ENCODE data around the gene CNPPD1. TPM values are rescaled to one million over a fixed set of nuclear protein-coding genes. Genes with fewer than 3 reads are reported as not detected.

Gene CNPPD1
- total RNA-seq, 1 donor from 2014 or later: 44.2 TPM

- no peak for TF ChIP-seq CTCF (IDR thresholded peaks at IDR 0.05; ENCODE audit: insufficient read depth, low read length, severe bottlenecking)
- DNase-seq (ENCODE audit: low read depth) (no peak), FAIRE-seq (no peak)
- Histone ChIP-seq H3K27me3 (ENCODE audit: control insufficient read depth, insufficient read depth, low read length) (no peaks in the 10 kb centered on the region), H3K4me3 (ENCODE audit: low read depth, low read length) (no peak overlapping the region), H3K36me3 (ENCODE audit: control insufficient read depth, insufficient read depth, low read length) (no peaks in the 10 kb centered on the region)
These were observed 19.3 kb downstream of the CNPPD1 start for GRCh38 chr2:219157396-219157795.

GRCh38 chr2:219155054-219155644, 21.6 kb downstream of the CNPPD1 start:
- no peaks in the 10 kb centered on the region for H3K27me3 ChIP-seq (ENCODE audit: control insufficient read depth, insufficient read depth, low read length)
- TF ChIP-seq CTCF (IDR thresholded peaks at IDR 0.05; ENCODE audit: insufficient read depth, low read length, severe bottlenecking): peak; percentile 29
- H3K4me3 ChIP-seq (ENCODE audit: low read depth, low read length): no peak overlapping the region
- DNase-seq (ENCODE audit: low read depth): peak; percentile 59
- no peaks in the 10 kb centered on the region for H3K36me3 ChIP-seq (ENCODE audit: control insufficient read depth, insufficient read depth, low read length)
- FAIRE-seq: no peak

GRCh38 chr2:219149667-219150066, 27.1 kb downstream of the CNPPD1 start:
- Histone ChIP-seq H3K27me3 (ENCODE audit: control insufficient read depth, insufficient read depth, low read length) (no peaks in the 10 kb centered on the region), H3K36me3 (ENCODE audit: control insufficient read depth, insufficient read depth, low read length) (peaks cover 2% of the 10 kb centered on the region), H3K4me3 (ENCODE audit: low read depth, low read length) (no peak overlapping the region)
- no peak for TF ChIP-seq CTCF (IDR thresholded peaks at IDR 0.05; ENCODE audit: insufficient read depth, low read length, severe bottlenecking)
- DNase-seq (ENCODE audit: low read depth) (no peak), FAIRE-seq (no peak)

DNA sequence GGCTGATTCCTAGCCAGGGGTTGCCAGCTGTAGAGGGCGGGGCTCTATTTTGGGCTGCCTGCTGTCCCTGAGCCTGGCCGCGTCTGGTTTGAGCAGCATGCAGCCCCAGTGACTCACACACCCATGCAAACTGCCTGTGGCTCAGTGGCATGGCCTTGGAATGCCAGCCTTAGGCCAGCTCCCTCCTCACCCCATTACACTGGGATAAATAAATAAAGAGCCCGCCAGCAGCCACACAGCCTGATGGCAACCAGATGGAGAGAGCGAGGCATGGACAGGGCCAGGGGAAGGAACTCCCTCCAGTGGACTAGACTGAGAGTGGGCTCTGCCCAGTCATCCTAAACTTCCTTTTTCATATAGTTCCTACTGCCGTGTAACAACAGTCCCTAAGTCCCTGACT, 34.4 kb downstream of the CNPPD1 start:
- Histone ChIP-seq H3K27me3 (ENCODE audit: control insufficient read depth, insufficient read depth, low read length) (no peaks in the 10 kb centered on the region), H3K4me3 (ENCODE audit: low read depth, low read length) (no peak overlapping the region), H3K36me3 (ENCODE audit: control insufficient read depth, insufficient read depth, low read length) (peaks cover 2% of the 10 kb centered on the region)
- TF ChIP-seq CTCF (IDR thresholded peaks at IDR 0.05; ENCODE audit: insufficient read depth, low read length, severe bottlenecking): no peak
- FAIRE-seq (no peak), DNase-seq (ENCODE audit: low read depth) (peak; percentile 33)

DNA sequence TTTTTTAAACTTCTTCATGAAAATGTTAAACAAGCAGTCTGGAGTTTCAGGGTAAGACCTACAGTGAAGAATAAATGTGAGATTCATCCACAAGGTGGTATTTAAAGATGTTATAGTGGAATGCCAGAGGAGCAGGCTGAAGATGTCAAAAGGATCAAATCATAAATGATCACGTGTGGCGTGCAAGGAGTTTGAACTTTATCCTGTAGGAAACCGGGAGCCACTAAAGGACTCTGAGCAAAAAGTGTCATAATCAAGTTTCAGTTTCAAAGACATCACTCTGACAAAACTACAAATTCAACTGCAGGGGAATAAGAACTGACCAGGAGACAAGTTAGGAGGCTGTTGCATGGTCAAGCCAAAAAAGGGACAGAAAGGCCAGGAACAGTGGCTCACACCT, 36.0 kb downstream of the CNPPD1 start:
- peaks cover 2% of the 10 kb centered on the region for H3K36me3 ChIP-seq (ENCODE audit: control insufficient read depth, insufficient read depth, low read length)
- H3K4me3 ChIP-seq (ENCODE audit: low read depth, low read length): no peak overlapping the region
- no peak for FAIRE-seq
- no peak for DNase-seq (ENCODE audit: low read depth)
- TF ChIP-seq CTCF (IDR thresholded peaks at IDR 0.05; ENCODE audit: insufficient read depth, low read length, severe bottlenecking): no peak
- no peaks in the 10 kb centered on the region for H3K27me3 ChIP-seq (ENCODE audit: control insufficient read depth, insufficient read depth, low read length)

DNA sequence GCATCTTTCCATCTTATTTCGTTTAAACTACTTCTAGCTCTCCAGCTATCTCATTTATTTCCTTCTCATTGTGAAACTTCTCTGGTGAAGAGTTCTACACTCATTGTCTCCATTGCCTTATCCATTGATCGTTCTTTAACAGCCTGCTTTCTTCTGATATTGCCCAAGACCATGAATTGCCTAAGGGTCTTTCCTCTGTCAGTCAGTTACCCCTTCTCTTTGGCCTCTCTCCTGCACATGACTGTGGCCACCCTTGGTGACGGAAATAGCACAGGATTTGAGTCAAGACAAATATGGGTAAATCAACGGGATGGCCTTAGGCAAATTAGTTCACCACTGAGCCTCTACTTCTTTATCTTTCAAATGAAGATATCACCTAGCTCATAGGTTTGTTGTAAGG, 42.7 kb downstream of the CNPPD1 start:
- FAIRE-seq: no peak
- no peak for TF ChIP-seq CTCF (IDR thresholded peaks at IDR 0.05; ENCODE audit: insufficient read depth, low read length, severe bottlenecking)

More for the DNA sequence above, 42.7 kb downstream of the CNPPD1 start:
- no peak for DNase-seq (ENCODE audit: low read depth)
- no peaks in the 10 kb centered on the region for H3K36me3 ChIP-seq (ENCODE audit: control insufficient read depth, insufficient read depth, low read length)
- no peaks in the 10 kb centered on the region for H3K27me3 ChIP-seq (ENCODE audit: control insufficient read depth, insufficient read depth, low read length)
- no peak overlapping the region for H3K4me3 ChIP-seq (ENCODE audit: low read depth, low read length)

All from bronchial epithelial cell (primary cell).